Activated T-cell treated with anti-CD3 and anti-CD28 coated beads, Interleukin-2, amount 50 U/mL, for 4 hours (primary cell): ENCODE data around the gene REX1BD. TPM values are rescaled to one million over a fixed set of nuclear protein-coding genes. Genes with fewer than 3 reads are reported as not detected.

Experiments
- ATAC-seq, 2 donors: fragments of 200-7000 bp; cut with Tn5 transposase; one replicate each; pipeline ENCODE4 v1.10.0; 2021
- DNase-seq: peaks from one replicate; pipeline ENCODE4 v3.0.0-alpha.2; 2020
- H3K27me3 Mint-ChIP-seq: one replicate; pipeline ENCODE4 v1.8.0; 2021; ENCODE audit warnings: low read depth, mixed read lengths
- H3K36me3 Mint-ChIP-seq: one replicate; pipeline ENCODE4 v1.8.0; 2022; ENCODE audit warnings: mixed read lengths; ENCODE audit not compliant: insufficient read depth
- H3K4me1 Mint-ChIP-seq: one replicate; pipeline ENCODE4 v1.8.0; 2021; ENCODE audit warnings: low read depth, mixed read lengths
- H3K4me3 Mint-ChIP-seq: one replicate; pipeline ENCODE4 v1.8.0; 2021; ENCODE audit warnings: mild to moderate bottlenecking, moderate library complexity, mixed read lengths
- H3K9me3 Mint-ChIP-seq: one replicate; pipeline ENCODE4 v1.8.0; 2021; ENCODE audit warnings: mixed read lengths
- total RNA-seq, 3 donors: library from RNA; stranded (reverse); gene quantifications; one replicate each; pipeline ENCODE4 v1.2.1, GENCODE V29; 2021

REX1BD gene
- total RNA-seq, 3 donors from 2014 or later, result 99.7 to 139 (median 119) TPM

DNA sequence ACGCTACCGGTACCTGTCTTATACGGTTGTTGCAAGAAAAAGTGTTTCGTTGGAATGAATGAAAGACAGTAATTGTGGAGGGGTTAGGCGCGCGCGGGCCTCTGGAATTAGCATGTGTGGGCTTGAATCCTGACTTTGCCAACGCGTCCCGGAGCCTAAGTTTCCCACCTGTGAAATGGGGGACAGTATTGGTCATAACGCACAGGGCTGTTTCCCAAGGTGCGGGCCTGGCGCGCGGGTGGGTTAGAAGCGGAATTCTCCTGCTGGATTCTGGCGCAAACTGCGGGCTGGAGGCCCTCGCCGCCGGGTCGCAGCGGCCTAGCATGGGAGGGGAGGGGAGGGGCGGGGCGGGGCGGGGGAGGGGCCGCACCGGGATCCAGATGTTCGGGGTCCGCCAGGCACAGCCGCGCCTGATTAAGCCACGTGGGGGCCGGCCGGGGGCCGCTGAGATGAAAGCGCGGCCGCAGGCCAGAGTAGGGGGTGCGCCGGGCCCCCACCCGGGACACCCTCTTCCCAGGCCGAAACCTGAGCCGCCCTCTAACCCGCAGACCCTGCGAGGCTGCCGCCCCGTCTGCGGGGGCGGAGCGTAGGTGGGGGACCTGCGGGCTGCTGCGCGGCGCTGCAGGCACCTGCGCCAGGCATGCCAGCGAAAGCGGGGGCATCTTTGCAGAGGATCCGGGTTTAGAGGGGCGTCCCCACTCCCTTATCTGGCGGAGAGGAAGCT is 22.9 kb downstream of the REX1BD start:
- Mint-ChIP-seq H3K9me3 (no peaks in the 10 kb centered on the region), H3K4me1 (peaks cover 23% of the 10 kb centered on the region), H3K36me3 (no peaks in the 10 kb centered on the region), H3K27me3 (peaks cover 75% of the 10 kb centered on the region), H3K4me3 (peak overlapping the region; percentile 64)
- peak; percentile 33 for DNase-seq
- no peak for ATAC-seq

- H3K4me3 Mint-ChIP-seq, result peak overlapping the region; percentile 64
- H3K9me3 Mint-ChIP-seq, result no peaks in the 10 kb centered on the region
- no peaks in the 10 kb centered on the region for H3K36me3 Mint-ChIP-seq
- no peak for DNase-seq
- H3K27me3 Mint-ChIP-seq, result peaks cover 74% of the 10 kb centered on the region
- ATAC-seq, result no peak
- H3K4me1 Mint-ChIP-seq, result peaks cover 23% of the 10 kb centered on the region
These were observed 23.6 kb downstream of the REX1BD start for GRCh38 chr19:18612051-18612771.

GRCh38 chr19:18612772-18613588 is 24.4 kb downstream of the REX1BD start, which contains the start of gene TMEM59L:
TMEM59L (plus strand) TSS chr19:18612870; CDS start chr19:18612959, 89 bp downstream.
- H3K27me3 Mint-ChIP-seq, result peaks cover 74% of the 10 kb centered on the region
- peak within 1 kb of the TSS; percentile 66 for H3K4me3 Mint-ChIP-seq
- ATAC-seq, result peak; percentile 68 to 71
- no peaks in the 10 kb centered on the region for H3K9me3 Mint-ChIP-seq
- H3K4me1 Mint-ChIP-seq, result peaks cover 20% of the 10 kb centered on the region
- peak; percentile 43 for DNase-seq
- H3K36me3 Mint-ChIP-seq, result no peaks in the 10 kb centered on the region

DNA sequence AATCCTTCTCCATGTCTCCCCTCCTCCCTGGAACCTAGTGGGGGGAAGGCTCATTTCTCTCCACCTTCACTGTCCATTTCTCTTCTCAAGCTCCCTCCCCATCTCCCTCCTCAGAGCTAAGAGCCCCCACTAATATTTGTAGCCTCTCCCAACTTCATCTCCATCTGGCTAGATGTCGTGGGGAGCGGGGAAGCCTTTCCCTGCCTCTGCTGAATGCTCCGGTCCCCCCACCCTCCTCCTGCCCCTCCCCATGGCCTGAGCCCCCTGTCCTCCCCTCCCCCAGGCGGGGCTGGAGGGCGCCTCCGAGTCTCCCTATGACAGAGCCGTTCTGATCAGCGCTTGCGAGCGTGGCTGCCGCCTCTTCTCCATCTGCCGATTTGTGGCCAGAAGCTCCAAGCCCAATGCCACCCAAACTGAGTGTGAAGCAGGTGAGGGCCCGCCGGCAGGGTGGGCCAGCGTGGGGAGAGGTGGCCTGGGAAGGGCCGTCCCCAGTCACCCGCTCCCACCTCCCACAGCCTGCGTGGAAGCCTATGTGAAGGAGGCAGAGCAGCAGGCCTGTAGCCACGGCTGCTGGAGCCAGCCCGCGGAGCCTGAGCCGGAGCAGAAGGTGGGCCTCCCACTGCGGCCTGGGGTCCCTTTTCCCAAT is 25.1 kb downstream of the REX1BD start:
- no peak for ATAC-seq
- Mint-ChIP-seq H3K9me3 (no peaks in the 10 kb centered on the region), H3K27me3 (peaks cover 68% of the 10 kb centered on the region), H3K4me1 (peaks cover 17% of the 10 kb centered on the region), H3K4me3 (peak overlapping the region; percentile 66), H3K36me3 (no peaks in the 10 kb centered on the region)
- DNase-seq, result no peak

GRCh38 chr19:18616023-18616422 is 27.4 kb downstream of the REX1BD start:
- no peaks in the 10 kb centered on the region for H3K9me3 Mint-ChIP-seq
- DNase-seq, result no peak
- ATAC-seq, result no peak
- H3K4me1 Mint-ChIP-seq, result peaks cover 16% of the 10 kb centered on the region
- no peaks in the 10 kb centered on the region for H3K36me3 Mint-ChIP-seq
- H3K27me3 Mint-ChIP-seq, result peaks cover 53% of the 10 kb centered on the region
- no peak overlapping the region for H3K4me3 Mint-ChIP-seq

DNA sequence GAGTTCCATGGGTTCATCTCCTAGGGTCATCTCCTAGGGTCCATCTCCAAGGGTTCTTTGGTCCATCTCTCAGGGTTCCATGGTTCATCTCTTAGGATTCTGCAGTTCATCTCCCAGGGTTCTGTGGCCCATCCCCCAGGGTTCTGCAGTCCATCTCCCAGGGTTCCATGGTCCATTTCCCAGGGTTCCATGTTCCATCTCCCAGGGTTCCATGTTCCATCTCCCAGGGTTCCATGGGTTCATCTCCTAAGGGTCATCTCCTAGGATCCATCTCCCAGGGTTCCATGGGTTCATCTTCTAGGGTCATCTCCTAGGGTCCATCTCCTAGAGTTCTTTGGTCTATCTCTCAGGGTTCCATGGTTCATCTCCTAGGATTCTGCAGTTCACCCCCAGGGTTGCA is 29.0 kb downstream of the REX1BD start:
- DNase-seq, result no peak
- peaks cover 6% of the 10 kb centered on the region for H3K4me1 Mint-ChIP-seq
- no peaks in the 10 kb centered on the region for H3K36me3 Mint-ChIP-seq
- ATAC-seq, result no peak
- H3K4me3 Mint-ChIP-seq, result no peak overlapping the region
- H3K27me3 Mint-ChIP-seq, result peaks cover 44% of the 10 kb centered on the region
- no peaks in the 10 kb centered on the region for H3K9me3 Mint-ChIP-seq

- peaks cover 5% of the 10 kb centered on the region for H3K4me1 Mint-ChIP-seq
- H3K9me3 Mint-ChIP-seq, result no peaks in the 10 kb centered on the region
- H3K27me3 Mint-ChIP-seq, result peaks cover 42% of the 10 kb centered on the region
- ATAC-seq (no peak), DNase-seq (no peak)
- no peak overlapping the region for H3K4me3 Mint-ChIP-seq
- no peaks in the 10 kb centered on the region for H3K36me3 Mint-ChIP-seq
These were observed 29.6 kb downstream of the REX1BD start for GRCh38 chr19:18618236-18618635.

DNA sequence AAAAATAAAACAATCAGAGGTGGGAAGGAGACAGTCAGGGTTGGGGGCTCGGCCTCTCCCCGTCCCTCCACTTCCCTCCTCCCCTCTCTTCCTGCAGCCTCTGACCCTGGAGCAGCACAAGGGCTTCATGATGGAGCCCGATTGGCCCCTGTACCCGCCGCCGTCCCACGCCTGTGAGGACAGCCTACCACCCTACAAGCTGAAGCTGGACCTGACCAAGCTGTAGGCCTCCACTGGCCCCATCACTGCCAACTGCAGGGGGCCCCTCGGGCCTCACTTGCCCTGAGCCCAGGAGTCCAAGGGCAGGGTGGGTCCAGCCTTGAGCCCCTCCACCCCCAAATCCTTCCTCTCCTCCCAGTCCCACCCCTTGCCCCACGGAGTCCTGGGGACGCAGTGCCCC is 31.7 kb downstream of the REX1BD start:
- Mint-ChIP-seq H3K4me3 (no peak overlapping the region), H3K4me1 (no peaks in the 10 kb centered on the region), H3K27me3 (peaks cover 26% of the 10 kb centered on the region), H3K9me3 (no peaks in the 10 kb centered on the region), H3K36me3 (no peaks in the 10 kb centered on the region)
- DNase-seq (no peak), ATAC-seq (no peak)

DNA sequence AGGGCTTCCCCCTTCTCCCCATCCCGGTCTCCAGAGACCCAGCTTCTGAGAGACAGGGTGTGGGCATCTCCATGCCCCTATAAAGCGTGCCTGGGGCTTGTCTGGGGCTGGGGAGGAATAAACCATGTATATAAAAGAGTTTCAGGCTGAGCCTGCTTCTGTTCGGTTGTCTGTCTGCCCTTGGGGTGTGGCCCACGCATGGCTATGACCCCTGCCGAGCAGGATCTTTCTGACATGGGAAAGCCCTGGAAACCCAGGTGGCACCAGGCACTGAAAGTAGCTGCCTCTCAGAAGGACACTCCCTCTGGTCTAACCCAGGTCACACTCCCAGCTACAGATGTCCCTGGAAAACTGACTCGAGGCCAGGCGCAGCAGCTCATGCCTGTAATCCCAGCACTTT is 32.3 kb downstream of the REX1BD start:
- H3K9me3 Mint-ChIP-seq, result no peaks in the 10 kb centered on the region
- no peak overlapping the region for H3K4me3 Mint-ChIP-seq
- H3K27me3 Mint-ChIP-seq, result peaks cover 20% of the 10 kb centered on the region
- ATAC-seq, result no peak
- H3K36me3 Mint-ChIP-seq, result no peaks in the 10 kb centered on the region
- H3K4me1 Mint-ChIP-seq, result no peaks in the 10 kb centered on the region
- DNase-seq, result no peak

- Mint-ChIP-seq H3K4me1 (no peaks in the 10 kb centered on the region), H3K9me3 (no peaks in the 10 kb centered on the region), H3K4me3 (no peak overlapping the region), H3K36me3 (no peaks in the 10 kb centered on the region), H3K27me3 (peaks cover 8% of the 10 kb centered on the region)
- no peak for ATAC-seq
- no peak for DNase-seq
These were observed 38.3 kb downstream of the REX1BD start for GRCh38 chr19:18626906-18627305.

- Mint-ChIP-seq H3K36me3 (no peaks in the 10 kb centered on the region), H3K4me3 (no peak overlapping the region), H3K4me1 (no peaks in the 10 kb centered on the region), H3K9me3 (no peaks in the 10 kb centered on the region), H3K27me3 (peaks cover 10% of the 10 kb centered on the region)
- ATAC-seq (no peak), DNase-seq (no peak)
These were observed 40.8 kb downstream of the REX1BD start for GRCh38 chr19:18629166-18630088.

GRCh38 chr19:18633321-18633720 is 44.7 kb downstream of the REX1BD start:
- DNase-seq (no peak), ATAC-seq (no peak)
- Mint-ChIP-seq H3K4me3 (no peak overlapping the region), H3K36me3 (no peaks in the 10 kb centered on the region), H3K9me3 (no peaks in the 10 kb centered on the region), H3K27me3 (peaks cover 10% of the 10 kb centered on the region), H3K4me1 (peaks cover 21% of the 10 kb centered on the region)

DNA sequence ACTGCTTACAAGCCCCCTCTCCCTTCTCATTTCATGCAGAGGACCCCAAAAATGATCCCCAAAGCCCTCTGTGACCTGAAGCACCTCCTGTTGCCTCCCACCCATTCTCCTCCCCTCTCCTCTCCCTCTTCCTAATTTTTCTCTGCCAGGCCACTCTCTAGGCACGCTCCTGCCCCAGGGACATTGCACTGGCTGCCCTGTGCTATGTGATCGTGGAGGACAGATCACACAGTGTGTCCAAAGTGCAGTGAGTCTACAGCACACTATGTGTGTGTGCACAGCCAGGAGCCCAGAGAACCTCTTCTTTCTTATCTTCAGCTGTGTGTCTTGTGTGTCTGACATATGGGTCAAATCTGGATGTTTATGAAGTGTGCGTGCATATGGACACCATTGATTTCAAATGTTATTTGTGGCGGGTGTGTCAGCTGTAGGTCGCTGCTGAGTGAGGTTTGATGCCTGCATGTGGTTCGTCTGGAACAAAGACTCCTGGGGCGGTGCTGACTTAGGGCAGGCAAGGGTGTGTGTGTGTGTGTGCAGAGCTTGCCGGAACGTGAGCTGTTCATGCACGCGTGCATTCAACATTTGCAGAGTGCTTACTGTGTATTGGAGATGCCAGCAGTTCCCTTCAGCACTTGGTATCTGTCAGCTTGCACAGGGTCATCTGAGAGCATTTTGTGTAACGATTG is 46.2 kb downstream of the REX1BD start:
- Mint-ChIP-seq H3K36me3 (peaks cover 3% of the 10 kb centered on the region), H3K4me1 (peaks cover 24% of the 10 kb centered on the region), H3K4me3 (no peak overlapping the region), H3K27me3 (peaks cover 7% of the 10 kb centered on the region), H3K9me3 (no peaks in the 10 kb centered on the region)
- DNase-seq, result no peak
- ATAC-seq, result no peak
